ENCODE data around the gene NEK4.
"Not testable (repeated sequence)": the region's sequence is repeated elsewhere in the genome, so short reads cannot be mapped to it uniquely, and the experiment has no call there.

Gene NEK4

DNA sequence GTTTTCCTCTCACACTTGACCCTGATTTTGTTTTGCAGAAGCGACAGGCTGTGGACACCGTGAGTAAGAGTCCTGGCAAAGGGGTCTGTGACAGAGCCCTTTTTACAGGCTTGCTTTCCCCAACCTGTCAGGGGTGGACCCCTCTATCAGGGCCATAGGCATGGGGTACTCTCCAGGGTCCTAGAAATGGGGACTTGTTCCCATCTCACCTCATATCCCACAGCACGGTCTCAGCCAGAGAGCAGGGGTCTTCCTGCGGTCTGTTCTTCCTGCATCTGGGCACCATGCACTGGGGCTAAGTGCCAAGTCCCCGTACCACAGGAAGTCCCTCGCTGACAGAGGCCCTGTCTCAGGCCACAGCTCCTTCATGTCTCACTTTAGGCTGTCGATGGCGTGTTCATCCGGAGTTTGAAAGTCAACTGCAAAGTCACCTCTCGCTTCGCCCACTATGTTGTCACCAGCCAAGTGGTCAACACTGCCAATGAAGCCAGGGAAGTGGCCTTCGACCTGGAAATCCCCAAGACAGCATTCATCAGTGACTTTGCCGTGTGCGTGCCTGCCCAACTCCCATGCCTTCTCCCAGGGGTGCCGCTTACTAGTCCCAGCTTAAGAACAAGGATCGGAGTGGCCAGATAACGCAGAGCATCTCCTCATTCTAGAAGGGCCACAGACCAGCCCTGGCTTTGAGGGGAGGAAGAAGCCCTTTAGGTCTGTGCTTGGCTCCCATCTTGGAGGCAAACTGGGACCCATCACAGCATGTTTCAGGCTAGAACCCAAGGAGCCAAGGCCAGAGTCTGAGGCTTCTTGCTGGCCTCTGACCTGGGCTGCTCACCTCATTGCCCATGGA lies 7.4 kb upstream of the NEK4 start:
- DNase-seq: peak; percentile 62 to 71 (median 63)

DNA sequence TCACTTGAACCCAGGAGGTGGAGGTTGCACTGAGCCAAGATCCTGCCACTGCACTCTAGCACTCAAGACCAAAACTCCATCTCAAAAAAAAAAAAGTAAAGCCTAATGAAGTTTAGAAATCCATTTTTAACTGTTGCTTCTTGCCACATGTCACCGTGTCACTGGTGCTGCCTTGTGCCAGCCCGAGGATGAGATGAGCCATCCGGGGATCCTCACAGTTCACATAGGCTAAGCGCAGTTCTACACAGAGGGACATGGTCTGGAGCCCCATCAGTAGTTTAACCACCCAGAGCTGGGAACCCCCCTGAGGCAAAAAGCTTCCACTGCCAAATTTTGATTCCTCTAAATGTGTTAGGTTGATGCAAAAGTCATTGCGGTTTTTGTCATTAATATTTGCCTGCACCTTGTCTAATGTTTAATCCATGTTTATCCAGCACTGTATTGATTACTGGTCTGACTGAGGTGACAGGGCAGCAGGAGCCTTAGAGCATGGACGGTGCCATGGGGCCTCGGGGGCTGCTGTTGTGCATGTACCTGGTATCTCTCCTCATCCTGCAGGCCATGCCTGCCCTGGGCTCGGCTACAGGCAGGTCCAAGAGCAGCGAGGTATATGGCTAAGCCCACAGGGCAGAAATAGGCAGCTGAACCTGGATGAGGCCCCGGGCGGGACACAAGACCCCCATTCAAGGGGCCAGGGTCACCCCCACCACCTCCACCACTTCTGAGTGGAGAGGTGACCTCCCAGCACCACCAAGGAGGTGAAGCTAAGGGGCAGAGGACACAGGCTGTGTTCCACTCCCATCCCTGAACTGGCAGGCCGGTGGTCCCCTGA lies 6.6 kb upstream of the NEK4 start, which contains the start of gene ITIH1:
ITIH1 (plus strand) TSS at position 473 of the 832 bp plus-strand sequence; CDS start at position 490, 17 bp downstream.
- DNase-seq: no peak

DNA sequence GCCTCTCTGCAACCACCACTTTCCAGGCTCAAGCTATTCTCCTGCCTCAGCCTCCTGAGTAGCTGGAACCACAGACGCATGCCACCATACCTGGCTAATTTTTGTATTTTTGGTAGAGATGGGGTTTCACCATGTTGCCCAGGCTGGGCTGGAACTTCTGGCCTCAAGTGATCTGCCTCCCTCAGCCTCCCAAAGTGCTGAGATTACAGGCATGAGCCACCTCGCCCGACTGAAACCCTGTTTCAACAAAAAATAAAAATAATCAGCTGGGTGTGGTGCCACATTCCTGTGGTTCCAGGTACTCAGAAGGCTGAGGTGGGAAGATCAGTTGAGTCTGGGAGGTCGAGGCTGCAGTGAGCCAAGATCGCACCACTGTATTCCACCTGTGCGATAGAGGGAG lies 5.7 kb upstream of the NEK4 start:
- not testable (repeated sequence) for DNase-seq

DNA sequence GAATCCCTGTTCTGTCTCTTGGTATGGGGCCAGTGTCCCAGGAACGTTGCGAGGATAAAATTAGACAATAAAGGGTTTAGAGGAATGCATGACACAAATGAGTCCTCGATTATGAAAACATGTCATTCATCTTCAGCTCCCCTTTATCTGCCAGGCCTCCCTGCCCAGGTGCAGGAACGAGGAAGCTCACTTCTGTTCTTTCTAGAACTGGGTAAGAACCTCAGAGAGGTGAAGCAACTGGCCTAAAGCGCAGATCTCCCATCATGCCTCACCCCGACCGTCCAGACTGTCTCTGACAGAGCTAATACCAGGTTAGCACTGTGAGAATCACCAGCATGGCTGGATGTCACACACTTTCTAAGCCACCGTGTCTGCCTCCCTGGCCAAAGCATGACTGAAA lies 5.1 kb upstream of the NEK4 start:
- DNase-seq: no peak

DNA sequence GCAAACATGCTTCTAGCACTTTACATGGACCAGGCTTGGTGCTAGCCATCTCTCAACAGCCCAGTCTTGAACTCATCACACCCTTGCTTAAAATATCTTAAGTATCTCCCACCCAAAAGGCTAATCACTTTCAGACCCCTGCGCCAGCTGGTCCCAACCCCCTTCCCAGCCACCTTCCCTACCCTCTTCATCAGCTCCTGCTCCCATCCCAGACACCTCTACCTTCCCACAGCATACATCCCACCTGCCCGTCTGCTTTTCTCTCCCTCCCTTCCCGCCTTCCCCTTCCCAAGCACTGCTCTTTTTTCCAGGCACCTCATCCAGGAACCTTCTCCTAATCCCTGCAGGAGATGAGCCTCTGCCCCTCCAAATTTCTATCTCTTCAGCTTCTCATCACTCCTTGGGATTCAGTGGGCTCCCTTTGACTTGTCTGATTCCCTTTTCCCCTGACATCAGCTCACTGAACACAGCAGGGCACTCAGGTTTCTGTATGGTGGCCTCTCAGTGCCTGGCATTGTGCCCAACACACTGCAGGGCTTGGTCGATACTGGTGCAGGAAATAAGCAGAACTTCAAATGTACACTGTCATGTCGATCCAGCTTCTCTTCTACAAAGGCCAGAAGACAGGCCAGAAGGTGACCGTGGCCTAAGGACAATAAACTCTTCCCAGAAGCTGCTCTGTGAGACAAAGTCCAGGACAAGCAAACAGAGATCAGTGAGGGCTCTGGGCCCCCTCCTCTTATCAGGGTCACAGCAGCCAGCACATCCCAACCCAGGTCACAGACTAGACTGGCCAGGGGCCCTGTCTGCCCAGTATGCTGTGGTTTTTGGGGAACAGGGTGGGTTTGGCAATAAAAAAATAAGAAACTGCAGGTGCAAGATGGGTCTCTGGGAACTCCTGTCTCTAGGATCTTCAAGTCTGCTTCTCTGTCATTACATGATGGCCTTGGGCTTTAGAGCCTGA lies 4.4 kb upstream of the NEK4 start:
- peak in 2 of 3 donors; percentile 32 to 36 for DNase-seq

DNA sequence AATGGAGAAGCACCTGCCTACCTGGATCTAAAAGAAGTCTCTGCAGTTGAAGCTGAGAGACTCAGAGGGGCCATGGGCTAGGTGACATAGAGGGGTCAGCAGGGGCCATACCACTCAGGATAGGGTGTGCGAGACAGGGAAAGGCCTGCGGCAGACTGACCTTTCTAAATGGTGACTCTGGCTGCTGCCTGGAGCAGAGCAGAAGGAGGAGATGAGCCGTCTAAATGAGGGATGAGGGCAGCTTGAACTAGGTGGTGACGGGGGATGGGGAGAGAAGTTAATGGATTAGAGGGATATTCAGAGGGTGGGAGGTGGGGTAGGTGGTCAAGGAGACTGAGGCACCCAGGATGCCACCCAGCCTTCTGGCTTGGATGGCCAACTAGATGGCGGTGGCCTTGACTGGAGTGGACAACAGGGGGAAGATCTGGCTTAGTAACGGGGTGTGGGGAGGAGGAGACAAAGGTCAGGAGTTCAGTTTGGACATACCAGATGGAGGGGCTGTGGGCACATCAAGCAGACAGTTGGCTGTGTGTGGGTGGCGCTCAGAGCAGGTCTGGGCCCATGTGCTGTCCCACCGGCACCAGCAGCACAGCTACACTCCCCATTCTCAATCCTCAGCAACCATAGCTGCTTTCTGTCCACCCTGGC lies 3.5 kb upstream of the NEK4 start:
- no peak for DNase-seq

DNA sequence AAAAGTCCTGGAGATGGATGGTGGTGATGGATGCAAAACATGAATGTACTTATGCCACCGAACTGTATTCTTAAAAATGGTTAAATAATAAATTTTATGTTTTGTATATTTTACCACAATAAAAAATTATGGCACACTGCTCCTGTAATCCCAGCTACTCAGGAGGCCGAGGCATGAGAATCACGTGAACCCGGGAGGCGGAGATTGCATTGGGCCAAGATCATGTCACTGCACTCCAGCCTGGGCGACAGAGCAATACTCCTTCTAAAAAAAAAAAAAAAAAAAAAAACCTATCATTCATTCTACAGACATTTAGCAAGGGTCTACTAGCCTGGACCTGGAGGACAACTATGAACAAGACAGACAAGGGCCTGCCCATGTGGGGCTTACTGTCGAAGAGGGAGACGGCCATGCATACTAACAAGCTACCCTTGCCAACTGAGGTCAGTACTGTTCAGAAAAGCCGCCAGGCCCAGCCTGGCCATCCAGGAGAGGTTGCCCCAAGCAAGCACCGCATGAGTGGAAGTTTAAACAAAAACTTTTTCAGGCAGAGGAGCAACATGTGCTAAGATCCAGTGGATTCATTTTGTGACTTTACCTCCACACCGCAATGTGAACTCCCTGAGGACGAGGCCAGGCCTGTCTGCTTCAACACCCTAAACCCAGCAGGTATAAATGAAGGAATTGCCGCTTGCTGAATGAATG lies 2.8 kb upstream of the NEK4 start:
- DNase-seq: no peak

DNA sequence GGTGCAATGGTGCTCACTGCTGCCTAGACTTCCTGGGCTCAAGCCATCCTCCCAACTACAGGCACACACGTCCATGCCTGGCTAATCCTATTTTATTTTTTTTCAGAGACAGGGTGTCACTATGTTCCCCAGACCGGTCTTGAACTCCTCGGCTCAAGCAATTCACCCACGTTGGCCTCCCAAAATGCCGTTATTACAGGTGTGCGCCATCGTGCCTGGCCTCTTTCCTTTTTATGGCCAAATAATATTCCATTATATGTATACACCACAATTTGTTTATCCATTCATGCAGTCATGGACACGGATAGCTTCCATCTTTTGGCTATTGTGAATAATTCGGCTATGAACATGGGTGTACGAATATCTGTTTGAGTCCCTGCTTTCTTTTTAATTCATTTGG lies 962 bp upstream of the NEK4 start:
- no peak for DNase-seq

DNA sequence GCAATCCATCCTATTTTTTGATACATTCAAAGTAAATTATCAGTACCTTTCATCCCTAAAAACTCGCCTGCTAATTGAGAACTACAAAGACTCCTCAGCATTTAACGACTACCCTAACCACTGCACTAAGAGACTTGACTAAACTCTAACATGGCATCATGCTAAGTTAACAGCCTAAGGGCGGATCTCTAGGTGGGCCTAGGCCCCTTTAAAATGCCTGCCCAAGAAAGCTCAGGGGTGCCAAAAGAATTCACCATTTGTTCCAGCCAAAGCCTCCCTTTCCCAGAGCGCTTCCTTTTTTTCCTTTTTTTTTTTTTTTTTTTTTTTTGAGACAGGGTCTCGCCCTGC lies 568 bp upstream of the NEK4 start:
- DNase-seq: no peak

DNA sequence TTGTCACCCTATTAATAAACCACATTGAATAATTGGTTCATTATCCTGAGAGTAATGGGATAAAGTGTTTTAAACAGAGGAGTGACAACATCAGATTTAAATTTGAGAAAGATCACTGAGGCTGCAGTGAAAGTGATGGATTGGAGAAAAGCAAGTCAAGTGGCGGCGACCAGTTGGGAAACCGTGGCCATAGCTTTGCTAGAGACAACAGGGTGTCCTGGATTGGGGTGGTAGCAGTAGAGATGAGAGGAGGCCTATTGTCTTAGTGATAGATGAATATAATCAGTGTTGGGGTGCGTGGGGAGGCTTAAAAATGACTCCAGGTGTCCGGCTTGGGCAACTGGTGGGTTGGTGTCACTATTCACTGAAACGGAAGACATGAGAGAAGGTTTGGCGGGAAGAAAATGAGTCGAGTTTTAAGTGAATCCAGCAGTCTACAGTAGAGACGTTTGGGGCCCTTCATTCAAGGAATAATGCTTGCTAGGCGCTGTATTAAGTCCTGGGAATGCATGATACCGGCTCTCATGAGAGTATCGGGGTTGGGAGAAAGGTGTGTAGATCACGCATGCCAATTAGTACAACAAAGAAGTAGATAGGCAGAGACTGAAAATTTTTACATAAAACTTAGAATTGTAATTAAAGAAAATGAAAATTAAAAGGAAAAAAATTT lies 819 bp downstream of the NEK4 start:
- DNase-seq: no peak

DNA sequence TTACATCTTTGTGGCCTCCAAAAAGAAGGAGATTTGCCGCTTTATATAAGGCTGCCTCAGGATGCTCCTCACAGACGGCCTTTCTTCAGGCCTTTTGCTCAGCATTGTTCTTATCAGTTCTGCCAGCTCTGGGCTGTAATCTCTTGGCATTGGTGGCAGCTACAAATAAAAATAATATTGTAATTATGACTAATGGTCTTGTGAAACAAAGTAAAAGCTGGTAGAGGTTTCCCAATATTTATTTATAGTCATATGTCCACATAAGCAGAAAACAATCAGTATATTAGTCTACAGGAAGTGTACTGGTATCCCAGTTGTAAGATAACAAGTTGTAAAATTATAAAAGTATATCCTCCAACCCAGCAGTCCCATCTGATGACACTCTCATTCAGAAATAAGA lies 7.3 kb downstream of the NEK4 start:
- peak; percentile 28 to 80 (median 75) for DNase-seq

DNA sequence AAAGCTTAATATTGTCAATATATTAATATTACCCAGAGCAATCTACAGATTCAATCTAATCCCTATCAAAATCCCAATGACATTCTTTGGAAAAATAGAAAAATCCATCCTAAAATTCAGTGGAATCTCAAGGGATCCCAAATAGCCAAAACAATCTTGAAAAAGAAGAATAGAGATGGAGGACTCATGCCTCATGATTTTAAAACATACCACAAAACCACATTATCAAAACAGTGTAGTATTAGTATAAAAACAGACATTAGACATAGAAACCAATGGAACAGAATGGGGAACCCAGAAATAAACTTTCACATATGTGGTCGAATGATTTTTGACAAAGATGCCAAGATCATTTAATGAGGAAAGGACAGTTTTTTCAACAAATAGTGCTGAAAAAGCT lies 14.6 kb downstream of the NEK4 start:
- no peak for DNase-seq

DNA sequence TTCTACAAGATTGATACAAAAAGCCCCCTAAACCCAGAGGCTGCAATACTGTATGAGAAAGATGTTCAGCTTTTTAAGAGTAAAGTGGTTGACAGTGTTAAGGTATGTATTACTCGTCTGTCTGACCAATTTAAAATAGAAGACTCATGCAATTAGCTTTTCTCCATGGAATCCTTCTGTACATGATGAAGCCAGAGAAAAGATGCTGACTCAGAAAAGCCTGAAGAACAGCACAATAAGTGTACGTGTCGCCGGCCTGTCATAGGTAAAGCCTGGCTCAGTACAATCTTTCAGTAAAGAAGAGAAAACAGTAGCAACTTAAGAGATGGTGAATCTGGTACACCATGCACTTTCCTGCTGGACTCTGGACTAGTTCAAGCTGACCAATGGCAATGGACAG lies 16.4 kb downstream of the NEK4 start:
- DNase-seq: no peak

DNA sequence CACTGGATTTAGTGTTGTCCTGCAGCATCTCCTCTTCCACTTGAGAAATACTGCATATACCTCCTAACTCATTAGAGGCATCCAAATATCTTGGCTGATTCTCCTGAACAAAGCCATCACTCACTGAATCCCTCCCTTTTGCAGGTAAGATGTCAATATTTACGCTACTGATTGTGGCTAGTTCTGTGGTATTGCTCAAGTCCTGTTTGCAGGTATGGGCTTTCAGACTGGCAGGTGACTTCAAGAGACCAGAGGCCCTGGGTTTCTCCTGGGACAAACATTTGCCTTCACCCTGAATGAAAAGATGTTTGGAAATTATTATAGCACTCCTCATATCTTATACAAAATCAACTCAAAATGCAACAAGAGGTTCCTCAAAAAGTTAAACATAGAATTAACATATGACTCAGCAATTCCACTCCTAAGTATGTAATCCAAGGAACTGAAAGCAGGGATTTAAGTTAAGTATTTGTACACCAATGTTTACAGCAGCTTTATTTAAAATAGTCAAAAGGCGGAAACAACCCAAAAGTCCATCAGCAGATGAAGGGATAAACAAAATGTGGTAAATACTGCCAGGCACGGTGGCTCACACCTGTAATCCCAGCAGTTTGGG lies 18.6 kb downstream of the NEK4 start:
- DNase-seq: peak; percentile 34 to 75 (median 68)

DNA sequence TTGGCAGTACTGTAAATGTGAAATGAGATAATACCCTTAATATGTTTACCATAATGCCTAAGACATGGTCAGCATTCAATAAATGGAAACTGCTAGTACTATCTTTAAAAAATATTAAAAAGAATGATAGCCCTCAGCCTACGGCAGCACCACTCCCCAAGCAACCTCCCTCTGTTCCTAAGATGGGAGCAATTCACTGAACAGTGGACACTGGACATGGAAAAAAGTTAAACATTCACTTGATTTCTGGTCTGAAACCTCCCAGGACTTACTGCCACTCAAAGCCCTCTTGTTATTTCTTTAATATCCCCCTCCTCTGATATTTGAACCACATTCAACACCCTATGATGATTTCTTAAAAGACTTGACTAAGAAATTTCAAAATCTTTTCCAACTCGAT lies 27.0 kb downstream of the NEK4 start:
- DNase-seq: no peak

DNA sequence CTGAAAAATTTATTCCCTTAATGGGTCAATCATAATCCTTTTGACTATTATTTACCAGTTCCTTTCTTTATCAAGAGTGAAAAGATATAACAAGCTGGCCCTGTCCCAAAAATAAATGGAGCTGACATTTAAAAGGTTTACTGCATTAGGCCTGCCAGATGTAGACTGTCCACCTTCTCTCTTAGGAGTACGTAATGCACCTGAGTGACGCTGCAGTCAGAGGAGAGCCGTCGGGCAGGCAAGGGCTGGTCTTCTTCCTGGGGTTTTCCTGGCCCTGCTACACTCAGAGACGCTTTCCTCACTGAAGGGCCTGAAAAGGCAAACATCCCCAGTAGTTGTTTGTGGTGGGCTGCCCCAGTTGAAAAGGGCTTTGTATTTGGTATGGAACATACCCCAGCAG lies 27.6 kb downstream of the NEK4 start:
- no peak for DNase-seq

DNA sequence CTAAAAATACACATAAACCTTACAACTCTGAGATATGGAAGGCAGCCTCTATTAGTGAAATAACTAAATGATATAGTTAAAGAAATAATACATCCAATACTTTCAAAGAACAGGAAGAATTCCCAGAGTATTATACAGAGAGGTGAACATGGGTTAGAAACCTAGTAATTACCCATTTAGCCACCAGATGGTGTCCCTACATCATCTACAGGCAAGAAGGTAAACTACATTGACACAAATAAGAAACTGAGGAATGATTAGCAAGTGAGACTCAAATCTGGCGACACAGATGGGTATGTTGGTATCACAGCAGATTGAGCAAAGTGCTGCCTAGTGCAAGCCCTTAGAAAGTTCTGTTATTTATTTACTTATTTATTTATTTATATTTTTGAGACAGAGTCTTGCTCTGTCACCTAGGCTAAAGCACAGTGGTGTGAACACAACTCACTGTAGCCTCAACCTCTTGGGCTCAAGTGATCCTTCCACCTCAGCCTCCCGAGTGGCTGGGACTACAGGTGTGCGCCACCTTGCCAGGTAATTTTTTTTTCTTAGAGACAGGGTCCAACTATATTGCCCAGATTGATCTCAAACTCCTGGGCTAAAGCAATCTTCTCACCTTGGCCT lies 28.2 kb downstream of the NEK4 start:
- peak; percentile 53 to 71 (median 54) for DNase-seq

DNA sequence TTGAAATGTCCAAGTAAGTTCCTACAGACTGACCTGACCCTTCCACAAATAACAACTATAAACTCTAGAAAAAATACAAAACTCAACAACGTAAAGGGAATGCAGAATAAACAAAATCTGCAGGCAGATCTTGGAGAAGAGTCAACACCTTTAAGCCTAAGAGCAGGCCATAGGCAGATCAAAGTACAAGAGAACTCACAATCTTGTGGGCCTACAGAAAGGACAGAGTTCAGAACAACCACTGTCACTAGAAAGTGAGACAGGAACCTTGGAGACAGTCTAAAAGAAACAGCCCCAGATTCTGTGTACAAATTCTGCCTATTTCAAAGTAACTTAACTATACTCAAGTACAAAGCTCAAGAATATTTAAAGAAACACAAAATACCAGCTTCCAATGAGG lies 31.0 kb downstream of the NEK4 start:
- no peak for DNase-seq

DNA sequence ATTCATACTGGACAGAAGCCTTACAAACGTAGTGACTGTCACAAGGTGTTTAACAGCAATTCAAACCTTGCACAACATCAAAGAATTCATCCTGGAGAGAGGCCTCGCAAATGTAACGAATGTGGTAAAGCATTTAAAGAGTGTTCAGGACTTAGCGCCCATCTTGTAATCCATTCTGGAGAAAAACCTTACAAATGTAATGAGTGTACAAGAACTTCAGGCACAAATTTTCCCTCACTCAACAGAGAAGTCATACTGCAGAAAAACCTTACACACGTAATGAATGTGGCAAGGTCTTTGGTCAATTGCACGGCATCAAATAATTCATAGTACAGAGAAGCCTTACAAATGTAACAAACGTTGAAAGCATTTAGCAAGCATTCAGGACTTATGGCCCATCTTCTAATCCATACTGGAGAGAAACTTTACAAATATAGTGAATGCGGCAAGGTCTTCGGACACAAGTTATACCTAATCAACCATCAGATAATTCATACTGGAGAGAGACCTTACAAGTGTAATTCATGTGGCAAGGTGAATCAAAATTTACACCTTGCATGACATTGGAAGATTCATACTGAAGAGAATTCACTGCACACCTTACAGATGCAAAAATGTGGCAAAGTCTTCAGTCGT lies 37.4 kb downstream of the NEK4 start:
- no peak for DNase-seq

DNA sequence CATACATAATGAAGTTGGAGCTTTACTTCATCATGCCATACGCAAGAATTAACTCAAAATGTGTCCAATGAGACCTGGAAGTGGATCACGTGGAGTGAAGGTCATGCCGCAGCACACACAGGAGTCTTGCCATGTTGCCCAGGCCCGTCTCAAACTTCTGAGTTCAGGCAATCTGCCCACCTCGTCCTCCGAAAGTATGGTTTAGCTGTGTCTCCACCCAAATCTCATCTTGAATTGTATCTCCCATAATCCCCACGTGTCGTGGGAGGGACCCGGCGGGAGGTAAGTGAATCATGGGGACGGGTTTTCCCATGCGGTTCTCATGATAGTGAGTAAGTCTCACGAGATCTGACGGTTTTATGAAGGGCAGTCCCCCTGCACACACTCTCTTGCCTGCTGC lies 39.1 kb downstream of the NEK4 start:
- peak in 1 of 3 donors; percentile 41 for DNase-seq
